GM12878 (cell line): ENCODE results near the gene SNRPA1. TPM values are rescaled to one million over a fixed set of nuclear protein-coding genes. Genes with fewer than 3 reads are reported as not detected.
A peak's percentile ranks its signal among the peaks of the same experiment; 100 is the strongest.

Experiments used
- ATAC-seq: fragments of 200-7000 bp; cut with Tn5 transposase; 3 replicates; pipeline ENCODE4 v1.9.1; 2020; ENCODE audit warnings: mild to moderate bottlenecking, moderate library complexity
- BruUV-seq: library from RNA; stranded (reverse); fragments of 400-500 nt; replicated peaks from 2 replicates; lab custom pipeline; 2021; lab: Mats Ljungman, UMichigan
- CTCF ChIA-PET: fragments of 300-600 bp; sonication (Branson Sonifier 250); formaldehyde crosslinking; extraction: SDS; loops from one replicate; lab custom pipeline; 2021; ENCODE audit warnings: inconsistent platforms; lab: Yijun Ruan, JAX
- POLR2A ChIA-PET: fragments of 350-600 bp; formaldehyde crosslinking; extraction: SDS; loops from one replicate; lab custom pipeline; 2021; ENCODE audit warnings: inconsistent platforms; lab: Charles Lee
- RAD21 ChIA-PET: fragments of 300-600 bp; sonication (Branson Sonifier 250); formaldehyde crosslinking; loops from one replicate; lab custom pipeline; 2023; ENCODE audit warnings: antibody characterized with exemption; ENCODE audit not compliant: unreplicated experiment; lab: Charles Lee
- SMC1A ChIA-PET: fragments of 300-600 bp; sonication (Branson Sonifier 250); formaldehyde crosslinking; loops from one replicate; lab custom pipeline; 2023; ENCODE audit not compliant: unreplicated experiment, uncharacterized antibody; lab: Charles Lee
- DNase-seq: peaks from one replicate; pipeline ENCODE4 v3.0.0-alpha.2; 2011; ENCODE audit warnings: low read depth, low spot score
- FAIRE-seq: peaks from 3 replicates; lab custom pipeline; 2011; peaks lifted over from hg19 to GRCh38; lab: Jason Lieb, UNC
- H2AFZ ChIP-seq: 2 replicates; pipeline ENCODE4 v1.6.0; 2011; ENCODE audit warnings: low read depth, low read length, control low read depth; ENCODE audit not compliant: control insufficient read depth
- H3K27ac ChIP-seq: 2 replicates; pipeline ENCODE4 v1.5.1; 2011; ENCODE audit warnings: control low read depth; ENCODE audit not compliant: control insufficient read depth, insufficient read depth
- H3K27me3 ChIP-seq, 2 experiments: replicated peaks in 1 of 2; 2 replicates each; pipeline versions ENCODE4 v1.6.0 to v1.6.1; 2011; ENCODE audit warnings: low read length in 1 of 2; ENCODE audit not compliant: control insufficient read depth in 2 of 2, insufficient read depth in 2 of 2
- H3K36me3 ChIP-seq, 2 experiments: 2 replicates each; pipeline ENCODE4 v1.5.1; 2011; ENCODE audit warnings: low read length in 1 of 2; ENCODE audit not compliant: control insufficient read depth in 2 of 2, insufficient read depth in 2 of 2
- H3K4me1 ChIP-seq: 2 replicates; pipeline ENCODE4 v1.6.1; 2011; ENCODE audit warnings: mild to moderate bottlenecking, low read length, moderate library complexity, mixed read lengths; ENCODE audit not compliant: control insufficient read depth, insufficient read depth
- H3K4me2 ChIP-seq: 2 replicates; pipeline ENCODE4 v1.6.0; 2011; ENCODE audit warnings: control low read depth; ENCODE audit not compliant: control insufficient read depth, insufficient read depth
- H3K4me3 ChIP-seq: fragments of 200-600 bp; sonication (generic); 2 replicates; pipeline ENCODE4 v1.5.1; 2016
- H3K79me2 ChIP-seq: 2 replicates; pipeline ENCODE4 v1.6.0; 2011; ENCODE audit warnings: low read length; ENCODE audit not compliant: control insufficient read depth, insufficient read depth
- H3K9ac ChIP-seq: 2 replicates; pipeline ENCODE4 v1.8.0; 2011; ENCODE audit warnings: low read length, control low read depth, mixed read lengths; ENCODE audit not compliant: control insufficient read depth, insufficient read depth
- H3K9me3 ChIP-seq: replicated peaks from 3 replicates; pipeline ENCODE4 v1.5.1; 2011; ENCODE audit warnings: mild to moderate bottlenecking, low read length; ENCODE audit not compliant: control insufficient read depth, insufficient read depth
- H4K20me1 ChIP-seq: 2 replicates; pipeline ENCODE4 v1.6.0; 2011; ENCODE audit not compliant: control insufficient read depth, insufficient read depth
- EGR1 ChIP-seq, 2 experiments: IDR thresholded peaks; 1 replicate in 1 of 2; 2 replicates in 1 of 2; pipeline ENCODE4 v1.6.1; 2011 to 2012; ENCODE audit warnings: low read depth in 2 of 2, low read length in 2 of 2, borderline replicate concordance in 1 of 2, mild to moderate bottlenecking in 1 of 2, moderate library complexity in 1 of 2
- MEF2B ChIP-seq: fragments of 450-650 bp; IDR thresholded peaks from 2 replicates; pipeline ENCODE4 v1.6.1; 2018; ENCODE audit warnings: mild to moderate bottlenecking, moderate library complexity; ENCODE audit not compliant: partially characterized antibody, poor library complexity, severe bottlenecking
- NR2C1 ChIP-seq: fragments of 450-650 bp; IDR thresholded peaks from 2 replicates; pipeline ENCODE4 v1.6.1; 2017; ENCODE audit warnings: antibody characterized with exemption, mild to moderate bottlenecking, moderate library complexity
- NR2F1 ChIP-seq: fragments of 450-650 bp; conservative IDR thresholded peaks from 2 replicates; pipeline ENCODE4 v1.6.1; 2017; ENCODE audit warnings: mild to moderate bottlenecking
- POU2F2 ChIP-seq: IDR thresholded peaks from 3 replicates; pipeline ENCODE4 v1.6.1; 2011; ENCODE audit warnings: low read depth, mild to moderate bottlenecking, low read length, borderline replicate concordance
- SP1 ChIP-seq: IDR thresholded peaks from one replicate; pipeline ENCODE4 v1.6.1; 2011; ENCODE audit warnings: low read depth, low read length
- ZBED1 ChIP-seq: IDR thresholded peaks from 2 replicates; pipeline ENCODE4 v1.6.1; 2016; ENCODE audit warnings: borderline replicate concordance
- ZNF217 ChIP-seq: fragments of 450-650 bp; IDR thresholded peaks from 2 replicates; pipeline ENCODE4 v1.6.1; 2017; ENCODE audit warnings: antibody characterized with exemption, mild to moderate bottlenecking
- ZNF592 ChIP-seq: fragments of 450-650 bp; IDR thresholded peaks from 2 replicates; pipeline ENCODE4 v1.6.1; 2017; ENCODE audit warnings: mild to moderate bottlenecking, moderate library complexity
- WGBS: methylation state at CpG from one replicate; pipeline ENCODE4 v1.1.6; 2016; ENCODE audit warnings: low lambda C conversion rate; ENCODE audit not compliant: insufficient replicate concordance, insufficient coverage; ENCODE audit errors: missing lambda C conversion rate; 5-methylcytosine and 5-hydroxymethylcytosine counted together
- in situ Hi-C: fragments of 300-500 bp; cut with MboI; formaldehyde crosslinking; loops from 9 replicates; pipeline ENCODE4 v1.14.3; 2018; ENCODE audit warnings: mixed read lengths
- intact Hi-C: fragments of 100-400 bp; cut with micrococcal nuclease; formaldehyde crosslinking; loops from one replicate; pipeline ENCODE4 v1.14.2; 2022; ENCODE audit not compliant: unreplicated experiment
- polyA plus RNA-seq, 11 experiments: library from polyadenylated mRNA; depleted of rRNA in 4 of 11; unstranded in 6 of 11; stranded (reverse) in 5 of 11; fragments of >200 nt; fragmentation: Nextera tagmentation in 4 of 11; fragmentation: Illumina TruSeq in 1 of 11; extraction: Ambion mirVana in 4 of 11; extraction: Trizol in 1 of 11; gene quantifications; 1 replicate in 1 of 11; 2 replicates in 10 of 11; pipeline versions ENCODE4 v1.2.1 to v1.2.3, GENCODE V29; 2011 to 2016; ENCODE audit warnings: inconsistent platforms in 2 of 11, missing spikeins in 2 of 11, low read depth in 1 of 11
- total RNA-seq, 4 experiments: library from RNA; depleted of rRNA in 3 of 4; stranded (reverse); fragments of >200 nt in 3 of 4; fragmentation: Illumina TruSeq in 1 of 4; extraction: Trizol in 1 of 4; gene quantifications; 2 replicates each; pipeline versions ENCODE4 v1.2.1 to v1.2.3, GENCODE V29; 2013 to 2021
- TF ChIP-seq, protein P1 (sequence below): fragments of 150-350 bp; IDR thresholded peaks from 2 replicates; pipeline ENCODE4 v1.6.1; 2016; ENCODE audit warnings: low read depth, low read length
- TF ChIP-seq, protein P2 (sequence below): fragments of 450-650 bp; IDR thresholded peaks from 2 replicates; pipeline ENCODE4 v1.6.1; 2018; ENCODE audit warnings: borderline replicate concordance, mild to moderate bottlenecking; ENCODE audit not compliant: partially characterized antibody

The SNRPA1 gene
- total and polyA plus RNA-seq, 10 of the 15 experiments (the other 5 are each of a cell fraction or from before 2014, with no cell fraction given): 59.9 to 267 (median 161) TPM

DNA sequence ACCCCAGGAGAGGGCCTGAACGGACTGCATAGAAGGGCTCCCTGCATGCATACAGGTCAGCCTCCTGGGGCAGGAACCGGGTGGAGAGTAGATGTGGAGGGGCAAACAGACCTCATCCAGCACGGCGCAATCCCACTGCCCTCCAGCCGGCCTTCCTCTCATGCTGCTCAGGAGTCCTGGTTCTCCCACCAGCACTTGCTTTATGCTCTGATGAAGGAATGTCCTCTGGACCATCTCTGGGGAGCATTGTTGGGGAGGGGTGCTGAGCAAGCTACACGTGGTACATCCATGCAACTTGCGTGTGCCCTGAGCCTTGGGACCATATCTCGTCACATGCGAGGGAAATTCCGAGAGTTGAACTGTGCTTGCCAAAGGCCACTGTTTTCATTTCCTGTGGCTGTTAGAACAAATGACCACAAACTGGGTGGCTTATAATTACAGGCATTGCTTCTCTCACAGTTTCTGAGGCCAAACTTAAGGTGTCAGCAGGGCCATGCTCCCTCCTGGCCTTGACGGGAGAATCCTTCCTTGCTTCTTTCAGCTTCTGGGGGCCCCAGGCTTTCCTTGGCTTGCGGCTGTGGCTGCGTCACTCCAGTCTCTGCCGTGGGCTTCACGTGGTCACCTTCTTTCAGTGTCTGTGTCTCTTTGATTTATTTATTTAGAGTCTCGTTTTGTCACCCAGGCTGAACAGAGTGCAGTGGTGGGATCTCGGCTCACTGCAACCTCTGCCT lies 30.0 kb downstream of the SNRPA1 start:
- Histone ChIP-seq H3K27me3 (no peaks in the 10 kb centered on the region), H3K36me3 (peaks cover 0 to 1% of the 10 kb centered on the region in 2 experiments; a peak in 1 of 4 replicates), H3K4me3 (no peak overlapping the region), H3K4me1 (peaks cover 28% of the 10 kb centered on the region), H3K9ac (no peak overlapping the region; the same call in 1 of the 2 replicates), H3K4me2 (peak overlapping the region; percentile 40), H3K79me2 (no peaks in the 10 kb centered on the region), H3K27ac (peak overlapping the region; percentile 66), H3K9me3 (no peaks in the 10 kb centered on the region), H4K20me1 (no peaks in the 10 kb centered on the region), H2AFZ (no peak overlapping the region; the same call in 1 of the 2 replicates)
- ATAC-seq (peak; percentile 86), FAIRE-seq (peak; percentile 47), DNase-seq (peak; percentile 88)
- intact Hi-C loops (no loop called here), in situ Hi-C loops (loop anchor here (5.0 to 10.0 kb wide), 4 partner anchors 178 to 650 kb away; no protein-coding TSS in a partner anchor)
- no TSS peak for BruUV-seq
- POLR2A ChIA-PET: interaction anchor here (0.8 to 2.6 kb wide), 3 partner anchors 10 to 76 kb away, joined by 4 to 10 read pairs (median 5); no protein-coding TSS in a partner anchor
- SMC1A ChIA-PET: interaction anchor here (1.0 to 6.5 kb wide), 4 partner anchors 9 to 30 kb away, joined by 3 to 41 read pairs (median 8); partner anchors contain the start of gene SNRPA1
- 68% methylated on average over 17 of the region's 17 CpGs for WGBS
- CTCF ChIA-PET: interaction anchor here (0.6 to 4.8 kb wide), 3 partner anchors 8 to 231 kb away, joined by 3 to 18 read pairs (median 3); no protein-coding TSS in a partner anchor
- RAD21 ChIA-PET: interaction anchor here (1.5 kb wide), 1 partner anchor 17 kb away, joined by 4 read pairs; no protein-coding TSS in a partner anchor
- 0 out of 3 replicates have a peak, but pooled peaks of 1 of the 2 experiments have one; percentile 19 for TF ChIP-seq EGR1 (IDR thresholded peaks at IDR 0.05; ENCODE audit: borderline replicate concordance in 1 of 2, low read depth in 2 of 2, low read length in 2 of 2)
- TF ChIP-seq MEF2B: peak; percentile 82
- TF ChIP-seq ZBED1: no peak
- TF ChIP-seq ZNF217: no peak
- peak; percentile 83 for TF ChIP-seq SP1
- TF ChIP-seq, protein P1, sequence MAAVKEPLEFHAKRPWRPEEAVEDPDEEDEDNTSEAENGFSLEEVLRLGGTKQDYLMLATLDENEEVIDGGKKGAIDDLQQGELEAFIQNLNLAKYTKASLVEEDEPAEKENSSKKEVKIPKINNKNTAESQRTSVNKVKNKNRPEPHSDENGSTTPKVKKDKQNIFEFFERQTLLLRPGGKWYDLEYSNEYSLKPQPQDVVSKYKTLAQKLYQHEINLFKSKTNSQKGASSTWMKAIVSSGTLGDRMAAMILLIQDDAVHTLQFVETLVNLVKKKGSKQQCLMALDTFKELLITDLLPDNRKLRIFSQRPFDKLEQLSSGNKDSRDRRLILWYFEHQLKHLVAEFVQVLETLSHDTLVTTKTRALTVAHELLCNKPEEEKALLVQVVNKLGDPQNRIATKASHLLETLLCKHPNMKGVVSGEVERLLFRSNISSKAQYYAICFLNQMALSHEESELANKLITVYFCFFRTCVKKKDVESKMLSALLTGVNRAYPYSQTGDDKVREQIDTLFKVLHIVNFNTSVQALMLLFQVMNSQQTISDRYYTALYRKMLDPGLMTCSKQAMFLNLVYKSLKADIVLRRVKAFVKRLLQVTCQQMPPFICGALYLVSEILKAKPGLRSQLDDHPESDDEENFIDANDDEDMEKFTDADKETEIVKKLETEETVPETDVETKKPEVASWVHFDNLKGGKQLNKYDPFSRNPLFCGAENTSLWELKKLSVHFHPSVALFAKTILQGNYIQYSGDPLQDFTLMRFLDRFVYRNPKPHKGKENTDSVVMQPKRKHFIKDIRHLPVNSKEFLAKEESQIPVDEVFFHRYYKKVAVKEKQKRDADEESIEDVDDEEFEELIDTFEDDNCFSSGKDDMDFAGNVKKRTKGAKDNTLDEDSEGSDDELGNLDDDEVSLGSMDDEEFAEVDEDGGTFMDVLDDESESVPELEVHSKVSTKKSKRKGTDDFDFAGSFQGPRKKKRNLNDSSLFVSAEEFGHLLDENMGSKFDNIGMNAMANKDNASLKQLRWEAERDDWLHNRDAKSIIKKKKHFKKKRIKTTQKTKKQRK: no peak
- TF ChIP-seq NR2F1: peak; percentile 98
- TF ChIP-seq POU2F2: peak; percentile 78; the same call in 2 of the 3 replicates
- TF ChIP-seq, protein P2, sequence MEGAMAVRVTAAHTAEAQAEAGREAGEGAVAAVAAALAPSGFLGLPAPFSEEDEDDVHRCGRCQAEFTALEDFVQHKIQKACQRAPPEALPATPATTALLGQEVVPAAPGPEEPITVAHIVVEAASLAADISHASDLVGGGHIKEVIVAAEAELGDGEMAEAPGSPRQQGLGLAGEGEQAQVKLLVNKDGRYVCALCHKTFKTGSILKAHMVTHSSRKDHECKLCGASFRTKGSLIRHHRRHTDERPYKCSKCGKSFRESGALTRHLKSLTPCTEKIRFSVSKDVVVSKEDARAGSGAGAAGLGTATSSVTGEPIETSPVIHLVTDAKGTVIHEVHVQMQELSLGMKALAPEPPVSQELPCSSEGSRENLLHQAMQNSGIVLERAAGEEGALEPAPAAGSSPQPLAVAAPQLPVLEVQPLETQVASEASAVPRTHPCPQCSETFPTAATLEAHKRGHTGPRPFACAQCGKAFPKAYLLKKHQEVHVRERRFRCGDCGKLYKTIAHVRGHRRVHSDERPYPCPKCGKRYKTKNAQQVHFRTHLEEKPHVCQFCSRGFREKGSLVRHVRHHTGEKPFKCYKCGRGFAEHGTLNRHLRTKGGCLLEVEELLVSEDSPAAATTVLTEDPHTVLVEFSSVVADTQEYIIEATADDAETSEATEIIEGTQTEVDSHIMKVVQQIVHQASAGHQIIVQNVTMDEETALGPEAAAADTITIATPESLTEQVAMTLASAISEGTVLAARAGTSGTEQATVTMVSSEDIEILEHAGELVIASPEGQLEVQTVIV: no peak
- 0 out of 2 replicates have a peak, but pooled peaks have one; percentile 24 for TF ChIP-seq NR2C1
- 0 out of 2 replicates have a peak, but pooled peaks have one; percentile 62 for TF ChIP-seq ZNF592
